HG03175 (cell line): ENCODE measurements around the gene PEMT.

Experiments
- ATAC-seq: cut with Tn5 transposase; IDR thresholded peaks from one replicate; pipeline ENCODE4 v1.9.1; 2021; ENCODE audit warnings: mild to moderate bottlenecking, moderate library complexity; ENCODE audit not compliant: unreplicated experiment

PEMT gene

DNA sequence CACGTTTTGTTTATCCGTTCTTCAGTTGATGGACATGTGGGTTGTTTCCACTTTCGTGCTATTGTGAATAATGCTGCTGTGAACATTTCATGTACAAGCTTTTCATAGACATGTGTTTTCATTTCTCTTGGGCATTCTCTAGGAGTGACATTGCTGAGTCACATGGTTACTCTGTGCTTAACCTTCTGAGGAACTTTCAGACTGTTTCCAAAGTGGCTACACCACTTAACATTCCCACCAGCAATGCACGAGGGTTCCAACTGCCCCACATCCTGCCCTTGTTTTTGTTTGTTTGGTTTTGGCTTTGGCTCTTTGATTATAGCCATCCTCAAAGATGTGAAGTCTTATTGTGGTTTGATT, 14.2 kb upstream of the PEMT start:
- no peak for ATAC-seq

DNA sequence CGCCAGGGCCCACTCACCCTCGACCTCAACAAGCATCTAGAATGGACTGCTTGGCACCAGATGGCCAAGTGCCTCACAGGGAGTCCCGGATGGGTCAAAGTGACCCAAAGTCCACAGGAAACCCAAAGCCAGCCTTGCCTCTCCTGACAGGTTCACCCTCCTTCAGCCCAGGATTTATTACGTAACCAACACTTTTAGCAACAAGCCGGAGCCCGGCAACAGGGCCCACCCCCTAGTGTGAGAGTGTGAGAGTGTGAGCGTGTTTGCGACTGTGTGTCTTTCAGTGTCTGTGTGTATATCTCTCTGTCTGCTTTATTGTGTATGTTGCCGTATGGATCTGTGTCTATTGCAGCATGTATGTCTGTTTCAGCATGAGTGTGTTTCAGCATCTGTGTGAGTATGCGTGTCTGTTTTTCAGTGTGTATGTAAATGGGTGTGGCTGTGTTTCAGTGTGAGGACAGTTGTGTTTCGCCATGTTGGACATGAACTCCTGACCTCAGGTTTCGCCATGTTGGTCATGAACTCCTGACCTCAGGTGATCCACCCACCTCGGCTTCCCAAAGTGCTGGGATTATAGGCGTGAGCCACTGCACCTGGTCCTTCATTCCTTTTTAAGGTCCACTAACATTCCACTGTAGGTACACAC, 13.7 kb upstream of the PEMT start:
- ATAC-seq = no peak

DNA sequence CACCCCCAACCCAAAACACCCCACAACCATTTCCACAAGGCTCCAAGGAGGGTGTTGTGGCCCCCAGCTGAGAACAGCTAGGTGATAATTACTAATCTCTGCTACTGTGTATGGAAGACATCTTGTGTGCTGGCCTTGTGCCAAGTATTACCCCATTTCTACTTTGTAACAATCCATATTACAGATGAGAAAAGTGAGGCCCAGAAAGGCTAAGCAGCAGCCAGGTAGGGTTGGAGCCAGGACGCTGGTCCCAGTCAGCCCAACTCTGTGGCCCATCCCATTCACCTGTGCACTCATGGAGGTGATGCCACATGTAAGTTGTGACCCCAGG, 12.4 kb upstream of the PEMT start:
- no peak for ATAC-seq

DNA sequence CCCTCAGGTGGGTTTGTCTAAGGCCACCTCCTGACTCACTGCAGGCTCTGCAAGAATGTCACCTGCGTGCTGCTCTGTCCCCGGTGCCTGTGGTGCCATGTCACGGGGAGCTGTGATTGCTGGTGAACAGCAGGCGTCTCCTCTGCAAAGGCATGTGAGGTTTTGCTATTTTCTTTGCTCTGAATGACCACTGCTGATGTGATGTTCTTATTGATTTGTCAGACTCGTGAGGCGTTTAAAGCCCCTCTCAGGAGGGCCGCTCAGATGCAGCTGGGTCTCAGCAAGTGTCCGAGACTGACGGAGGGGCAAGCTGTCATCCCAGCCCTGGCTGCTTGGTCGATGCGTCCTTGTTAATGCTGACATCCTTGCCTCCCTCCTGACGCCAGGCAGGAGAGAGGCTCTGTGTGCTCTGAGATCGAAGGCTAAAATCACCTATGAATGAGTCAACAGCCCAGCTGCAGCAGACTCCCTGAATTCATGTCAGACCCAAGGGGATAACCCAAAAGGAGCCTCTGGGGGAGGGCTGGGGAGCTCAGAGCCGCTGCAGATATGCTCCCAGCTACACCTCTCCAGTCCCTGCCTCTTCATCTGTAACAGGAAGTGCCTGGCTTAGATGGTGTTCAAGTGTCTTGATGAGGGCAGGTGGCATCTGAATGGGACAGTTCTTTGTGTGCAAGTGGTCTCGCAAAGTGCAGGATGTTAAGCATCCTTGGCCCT, 11.8 kb upstream of the PEMT start:
- no peak for ATAC-seq

DNA sequence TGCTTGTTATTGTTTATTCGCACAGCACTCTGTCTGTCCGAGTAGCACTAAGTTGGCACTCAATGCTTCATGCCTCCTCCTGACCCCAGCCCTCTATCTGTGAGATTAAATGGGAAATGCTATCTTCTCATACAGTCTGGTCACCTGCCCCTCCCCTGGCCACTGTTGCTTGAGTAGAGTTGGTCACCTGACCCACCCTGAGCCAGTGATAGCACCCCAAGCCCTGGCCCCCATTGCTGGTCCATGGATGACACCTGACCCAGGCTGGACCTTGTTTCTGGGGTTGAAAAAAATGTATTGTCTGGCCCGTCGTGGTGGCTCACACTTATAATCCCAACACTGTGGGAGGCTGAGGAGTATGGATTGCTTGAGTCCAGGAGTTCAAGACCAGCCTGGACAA, 8.5 kb upstream of the PEMT start:
- ATAC-seq = no peak

DNA sequence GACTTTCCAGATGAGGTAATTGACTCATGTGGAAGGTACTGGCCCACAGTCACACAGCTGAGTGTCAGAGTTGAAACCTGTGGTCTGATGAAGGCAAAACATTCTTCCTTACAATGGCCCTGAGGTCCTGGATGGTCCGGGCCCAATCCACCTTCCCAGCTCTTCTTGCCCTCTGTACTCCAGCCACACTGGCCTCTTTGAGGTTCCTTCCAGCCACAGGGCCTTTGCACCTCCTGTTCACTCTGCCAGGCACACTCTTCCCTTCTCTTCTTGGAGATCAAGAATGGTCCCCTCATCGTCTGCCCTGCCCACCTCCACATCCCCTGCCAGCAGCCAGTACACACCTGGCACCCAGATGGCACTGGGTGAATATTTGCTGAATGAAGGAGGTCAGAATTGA, 6.5 kb upstream of the PEMT start:
- no peak for ATAC-seq

DNA sequence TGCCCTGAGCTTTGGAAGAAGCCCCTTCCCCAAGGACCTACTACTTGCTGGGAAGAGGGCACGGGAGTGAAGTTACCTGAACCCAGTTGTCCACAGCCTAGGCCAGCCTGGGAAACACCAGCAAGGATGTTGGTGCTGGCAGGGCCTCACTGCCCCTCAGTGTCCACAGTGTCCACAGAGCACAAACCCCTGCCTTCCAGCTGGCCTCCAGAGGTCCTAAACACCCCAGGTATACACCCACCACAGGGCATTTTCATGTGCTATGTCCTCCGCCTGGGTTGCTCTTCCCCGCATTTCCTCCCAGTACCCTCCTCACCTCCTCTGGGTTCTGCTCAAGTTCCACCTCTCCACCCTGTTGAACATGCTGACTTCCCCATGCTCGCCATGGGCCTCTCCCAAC, 4.2 kb upstream of the PEMT start:
- no peak for ATAC-seq

DNA sequence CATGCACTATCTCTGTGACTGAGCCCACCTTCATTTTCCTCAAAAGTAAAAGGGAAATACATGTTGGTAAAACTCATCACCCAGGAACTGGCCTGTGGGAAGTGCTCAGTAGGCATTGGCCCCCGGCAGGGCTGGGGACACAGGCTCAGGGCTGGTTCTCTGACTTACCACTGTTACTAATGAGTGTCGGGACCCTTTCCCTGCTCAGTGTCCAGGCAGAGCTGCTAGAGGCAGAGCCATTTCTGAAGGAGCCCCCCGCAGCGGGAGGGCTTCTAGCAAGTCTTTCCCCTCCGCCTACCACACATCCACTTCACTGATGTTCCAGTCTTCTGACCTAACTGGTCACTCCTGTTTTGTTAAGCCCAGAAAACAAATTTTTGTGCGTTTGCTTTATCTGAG, 1.7 kb upstream of the PEMT start:
- no peak for ATAC-seq

DNA sequence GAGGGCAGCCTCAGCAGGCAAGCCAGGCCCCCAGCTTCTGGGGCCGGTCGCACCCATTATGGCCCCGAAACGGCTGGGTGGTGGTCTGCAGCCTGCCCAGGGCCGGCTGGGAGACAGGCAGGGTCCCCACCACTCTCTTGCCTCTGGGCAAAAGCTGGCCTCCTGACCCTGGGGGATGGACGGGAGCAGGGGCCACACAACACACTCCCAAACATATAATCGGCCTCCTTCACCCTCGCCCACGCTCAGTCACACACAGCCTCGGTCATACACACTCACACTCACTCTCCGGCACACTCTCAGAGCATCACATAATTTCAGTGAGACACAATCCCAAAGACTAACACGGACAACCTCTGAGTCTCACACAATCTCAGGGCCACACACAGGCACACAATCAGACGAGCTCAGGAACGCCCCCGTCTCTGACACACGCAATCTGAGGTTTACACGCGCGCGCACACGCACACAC, 589 bp downstream of the PEMT start:
- ATAC-seq = no peak

DNA sequence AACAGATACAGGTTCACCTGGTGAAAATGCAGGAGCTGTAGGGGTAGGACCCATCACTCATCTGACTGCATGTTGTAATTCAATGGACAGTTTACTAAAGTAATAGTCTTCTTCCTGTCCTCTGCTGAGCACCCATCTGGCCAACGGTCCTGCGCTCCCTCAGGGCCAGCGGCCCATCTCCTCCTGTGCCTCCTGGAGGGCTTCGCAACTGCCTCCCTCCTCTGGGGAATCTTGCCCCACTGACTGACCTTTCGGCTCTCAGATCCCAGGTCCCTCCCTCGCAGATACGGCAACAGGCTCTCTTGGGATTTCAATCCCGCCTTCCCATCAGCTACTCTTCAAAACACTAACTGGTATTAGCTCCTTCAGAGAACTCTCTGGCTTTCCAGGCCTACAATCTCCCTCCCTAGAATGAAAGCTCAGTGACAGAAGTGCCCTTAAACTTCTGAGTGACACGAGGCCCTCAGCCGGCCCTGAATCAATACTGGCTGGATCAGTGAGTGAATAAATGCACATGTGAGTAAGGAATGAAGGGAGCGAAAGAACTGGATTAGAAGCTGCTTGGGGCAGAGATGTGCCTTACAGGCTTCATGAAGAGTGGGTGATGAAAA, 1.3 kb downstream of the PEMT start:
- ATAC-seq = no peak

DNA sequence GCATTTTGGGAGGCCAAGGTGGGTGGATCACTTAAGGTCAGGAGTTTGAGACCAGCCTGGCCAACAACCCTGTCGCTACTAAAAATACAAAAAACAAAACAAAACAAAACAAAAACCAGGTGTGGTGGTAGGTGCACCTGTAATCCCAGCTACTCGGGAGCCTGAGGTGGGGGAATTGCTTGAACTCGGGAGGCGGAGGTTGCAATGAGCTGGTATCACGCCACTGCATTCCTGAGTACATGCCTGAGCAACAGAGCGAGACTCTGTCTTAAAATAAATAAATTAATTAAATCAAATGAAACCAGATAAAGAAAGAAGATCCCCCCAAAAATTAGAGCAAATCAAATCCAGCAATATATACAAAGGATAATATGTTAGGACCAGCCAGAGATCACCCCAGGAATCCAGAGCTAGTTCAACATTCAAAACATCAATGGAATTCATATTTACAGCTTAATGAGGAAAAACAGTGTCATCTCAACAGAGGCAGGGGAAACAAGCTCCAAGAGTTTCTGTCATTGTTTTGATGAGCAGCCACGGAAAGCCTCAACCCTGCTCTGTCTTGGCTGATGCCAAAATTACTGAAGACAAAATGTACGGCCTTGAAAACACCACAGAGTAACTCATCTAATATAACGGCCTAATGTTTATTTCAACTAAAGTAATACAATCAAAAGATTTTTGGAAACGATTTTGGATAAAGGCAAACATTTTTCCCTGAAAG, 3.7 kb downstream of the PEMT start:
- ATAC-seq = no peak

DNA sequence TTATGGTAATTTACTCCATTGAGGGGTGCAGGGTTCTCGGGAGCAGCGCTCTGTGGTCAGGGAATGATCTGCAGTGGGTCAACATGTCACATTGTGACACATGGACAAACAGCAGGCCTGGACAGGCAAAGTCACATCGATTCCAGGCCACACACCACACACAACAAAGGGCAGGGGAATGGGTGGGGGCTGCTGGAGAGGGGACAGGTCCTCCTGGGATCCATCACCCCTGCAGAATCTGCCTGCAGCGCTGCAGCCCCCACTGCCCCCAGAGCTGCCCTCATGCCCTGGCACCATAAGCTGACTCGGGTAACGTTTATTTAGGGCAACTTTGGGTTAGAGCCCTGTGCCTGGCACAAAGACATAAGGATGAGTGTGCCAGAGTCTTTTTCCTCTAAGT, 9.1 kb downstream of the PEMT start:
- no peak for ATAC-seq

DNA sequence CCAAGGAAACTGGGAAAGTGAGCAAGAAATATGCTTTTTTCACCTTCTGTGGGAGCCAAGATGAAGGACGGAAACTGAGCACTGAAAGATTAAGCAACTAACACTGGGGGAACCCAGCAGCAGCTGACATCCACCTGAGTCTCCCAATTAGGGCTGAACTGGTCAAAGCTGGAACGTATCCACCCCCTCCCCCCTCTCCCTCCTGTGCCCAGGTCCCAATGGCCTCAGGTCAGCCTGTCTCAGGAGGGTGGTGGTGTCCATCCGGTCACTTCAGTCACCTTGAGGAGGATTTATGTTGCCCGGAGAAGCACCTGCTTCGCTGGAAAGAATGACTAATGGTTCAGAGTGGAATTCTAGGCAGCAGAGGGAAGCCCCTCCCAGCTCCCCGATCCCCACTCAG, 10.0 kb downstream of the PEMT start:
- ATAC-seq = no peak

DNA sequence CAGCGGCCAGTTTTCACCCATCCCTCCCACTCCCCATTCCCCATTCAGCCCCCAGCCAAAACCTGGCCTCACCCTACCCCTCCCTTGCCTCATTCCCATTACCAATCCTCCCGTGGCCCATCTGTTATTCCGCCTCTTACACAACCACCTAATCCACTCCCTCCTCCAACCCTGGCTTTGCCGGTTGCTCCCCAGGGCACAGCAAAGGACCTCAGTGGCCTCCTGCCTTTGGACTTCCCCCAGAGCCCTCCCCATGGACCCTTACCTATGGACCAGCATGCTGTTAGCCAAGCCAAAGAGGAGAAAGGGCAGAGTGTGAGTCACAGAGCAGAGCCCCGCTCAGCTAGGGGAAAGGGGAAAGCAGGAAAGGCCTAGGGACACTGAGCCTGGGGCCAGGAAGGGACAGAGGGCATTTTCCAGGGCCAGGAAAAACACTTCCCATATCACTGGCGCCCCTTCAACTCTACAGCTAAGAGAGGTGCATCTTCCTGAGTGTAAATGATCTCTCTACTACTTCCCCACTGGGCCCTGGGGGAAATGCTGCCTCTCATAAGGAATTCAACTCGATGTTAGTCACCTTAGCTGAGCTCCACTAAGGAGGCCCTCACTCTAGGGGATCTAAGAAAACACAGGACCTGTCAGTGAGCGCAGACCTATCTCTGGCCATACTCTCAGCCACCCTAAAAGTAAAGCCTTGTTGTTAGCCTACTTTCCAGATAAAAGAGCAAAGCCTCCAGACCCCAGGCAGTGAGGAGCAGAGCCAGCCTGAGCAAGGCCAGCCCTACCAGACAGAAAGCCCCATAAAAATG, 10.6 kb downstream of the PEMT start:
- ATAC-seq = no peak

DNA sequence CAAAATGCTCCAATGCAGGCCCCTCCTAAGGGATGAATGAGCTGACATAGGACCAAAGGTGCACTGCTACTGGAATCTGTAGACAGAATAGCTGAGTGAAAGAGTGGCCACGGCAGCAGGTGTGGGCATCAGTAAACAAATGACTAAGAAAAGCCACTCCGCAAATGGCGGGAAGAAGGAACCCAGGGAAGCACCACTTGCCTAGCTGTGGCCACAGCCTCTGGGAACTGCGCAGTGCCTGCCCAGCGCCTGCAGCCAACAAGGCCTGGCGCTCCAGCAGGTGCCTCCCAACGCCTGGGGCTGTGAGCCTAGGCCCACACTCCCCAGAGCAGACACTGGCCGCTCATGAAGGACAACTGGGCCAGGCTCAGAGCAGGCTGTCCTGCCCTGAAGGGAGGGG, 11.8 kb downstream of the PEMT start:
- no peak for ATAC-seq

DNA sequence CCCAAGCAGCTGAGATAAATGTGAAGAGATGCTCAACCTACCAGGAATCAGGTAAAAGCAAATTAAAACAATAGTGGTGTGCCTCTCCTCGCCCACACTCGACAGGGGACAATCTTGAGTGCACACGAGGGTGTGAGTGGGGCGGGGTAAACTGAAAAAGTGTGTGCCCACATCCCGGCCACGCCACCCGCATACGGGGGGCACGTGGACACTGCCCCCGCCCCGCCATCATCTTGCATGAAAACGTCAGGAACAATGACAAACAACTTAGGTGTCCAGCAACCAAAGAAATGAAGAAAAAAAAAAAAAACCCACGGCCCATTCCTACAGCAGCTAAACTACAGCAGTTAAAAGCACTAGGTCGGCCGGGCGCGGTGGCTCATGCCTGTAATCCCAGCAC, 14.1 kb downstream of the PEMT start:
- ATAC-seq = no peak

DNA sequence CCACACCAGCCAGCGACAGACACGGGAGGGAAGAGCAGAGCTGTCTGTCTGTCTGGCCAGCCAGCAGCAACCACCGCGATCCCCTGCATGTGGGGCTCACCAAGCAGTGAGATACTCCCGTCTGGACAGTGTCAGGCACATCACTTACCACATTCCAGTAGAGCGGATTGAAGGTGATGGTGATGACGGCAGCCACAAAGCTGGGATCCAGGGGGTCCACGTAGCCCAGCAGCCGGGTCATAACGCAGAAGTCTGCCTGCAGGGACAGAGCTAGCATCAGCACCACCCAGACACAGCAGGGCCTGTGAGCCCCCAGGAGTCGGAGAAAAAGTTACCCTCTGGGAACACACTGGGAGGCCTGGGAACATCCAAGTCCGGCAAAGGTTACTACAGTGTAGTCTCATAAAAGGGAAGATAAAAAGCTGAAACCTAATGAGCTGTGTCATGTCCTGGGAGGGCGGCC, 14.7 kb downstream of the PEMT start:
- ATAC-seq = no peak

DNA sequence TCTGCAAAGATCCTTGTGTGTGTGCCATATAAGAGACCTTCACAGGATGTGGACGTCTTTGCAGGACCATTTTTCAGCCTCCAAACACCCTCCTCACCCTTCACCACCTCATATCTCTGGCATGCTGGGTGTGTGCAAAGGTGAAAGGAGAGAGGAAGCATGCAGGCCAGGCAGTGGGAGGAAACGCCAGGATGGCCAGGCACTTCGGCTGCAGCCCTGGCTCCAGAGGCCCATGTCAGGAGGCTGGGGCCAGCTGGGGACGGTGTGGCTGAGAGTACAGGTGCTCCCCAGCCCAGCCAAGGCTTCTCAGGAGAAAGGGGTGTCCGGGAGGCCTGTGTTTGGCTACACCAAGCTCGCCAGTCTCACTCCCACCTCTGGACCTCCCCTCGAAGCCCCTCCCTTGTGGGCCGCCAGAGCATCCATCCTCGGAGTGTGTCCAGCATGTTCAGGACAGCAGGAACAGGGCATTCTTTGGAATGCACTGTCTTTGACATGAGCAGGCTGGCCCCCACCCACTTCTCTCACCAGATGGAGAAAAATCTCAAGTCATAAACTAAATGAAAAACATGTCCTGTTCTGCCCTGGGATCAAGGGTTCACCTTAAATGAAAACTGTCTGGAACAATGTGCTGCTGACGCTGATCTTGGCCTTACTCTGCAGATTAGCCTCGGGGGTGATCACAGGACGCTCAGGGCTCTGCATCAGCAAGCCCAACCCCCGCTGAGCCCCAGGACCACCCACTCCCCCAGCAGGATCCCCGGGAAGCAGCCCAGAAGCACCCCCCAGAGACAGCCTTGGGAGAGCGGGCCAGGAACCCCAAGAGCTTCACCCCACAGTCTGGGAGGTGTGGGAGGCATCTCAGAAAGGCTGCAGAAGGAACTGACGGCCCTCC, 15.9 kb downstream of the PEMT start:
- no peak for ATAC-seq

DNA sequence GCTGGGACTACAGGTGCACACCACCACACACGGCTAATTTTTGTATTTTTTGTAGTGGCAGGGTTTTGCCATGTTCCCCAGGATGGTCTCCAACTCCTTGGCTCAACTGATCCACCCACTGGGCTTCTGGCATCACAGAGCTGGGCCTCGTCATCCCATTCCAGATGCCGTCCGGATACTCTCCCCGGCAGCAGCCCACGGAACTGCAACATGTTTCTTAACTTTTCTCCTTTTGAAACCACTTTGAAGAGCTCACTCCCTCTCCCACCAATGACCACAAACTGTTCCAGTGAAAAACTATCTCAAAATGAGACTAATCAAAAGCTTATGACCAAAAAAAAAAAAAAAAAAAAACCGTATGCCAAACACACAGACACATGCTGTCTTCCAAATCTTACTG, 17.6 kb downstream of the PEMT start:
- no peak for ATAC-seq
